ENCODE results near the gene LRFN3. TPM values are rescaled to one million over a fixed set of nuclear protein-coding genes. Genes with fewer than 3 reads are reported as not detected.

The LRFN3 gene
- polyA plus RNA-seq, 1 experiment: 0.69 TPM

- H3K4me3 ChIP-seq (ENCODE audit: low read depth, low read length): peak overlapping the region; percentile 74
- TF ChIP-seq CTCF (IDR thresholded peaks at IDR 0.05; ENCODE audit: low read depth, low read length): no peak
- H3K27ac ChIP-seq (ENCODE audit: low read depth, low read length): no peak overlapping the region
- H3K27me3 ChIP-seq (ENCODE audit: control insufficient read depth, insufficient read depth, low read length): no peaks in the 10 kb centered on the region
- no peak for DNase-seq (ENCODE audit: low read depth, low spot score)
- ChIA-PET POLR2A (interaction anchor here (0.6 kb wide), 1 partner anchor 737 kb away, joined by 3 read pairs; no protein-coding TSS in a partner anchor), CTCF (no interaction called here)
- no peaks in the 10 kb centered on the region; the same call in 1 of the 2 replicates for H3K9me3 ChIP-seq (ENCODE audit: control insufficient read depth, insufficient read depth, low read length)
These were observed 38.3 kb upstream of the LRFN3 start for GRCh38 chr19:35897706-35898451.

DNA sequence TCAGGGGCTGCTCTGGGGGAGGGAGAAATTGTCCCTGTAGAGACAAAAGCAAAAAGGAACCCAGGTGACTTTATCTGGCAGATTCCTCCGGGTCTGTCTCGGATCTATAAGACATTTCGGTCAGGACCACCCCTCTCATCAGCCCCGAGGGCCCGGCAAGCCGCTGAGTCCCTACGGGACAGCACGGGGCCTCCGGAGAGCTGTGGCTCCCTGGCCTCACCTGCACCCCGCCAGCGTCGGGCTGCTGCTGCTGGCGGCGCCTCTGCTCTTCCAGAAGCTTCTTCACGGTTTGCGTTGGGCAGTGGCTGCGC lies 37.7 kb upstream of the LRFN3 start:
- TF ChIP-seq CTCF (IDR thresholded peaks at IDR 0.05; ENCODE audit: low read depth, low read length): no peak
- ChIA-PET POLR2A (no interaction called here), CTCF (no interaction called here)
- Histone ChIP-seq H3K27ac (ENCODE audit: low read depth, low read length) (peak overlapping the region; percentile 21), H3K4me3 (ENCODE audit: low read depth, low read length) (peak overlapping the region; percentile 74), H3K27me3 (ENCODE audit: control insufficient read depth, insufficient read depth, low read length) (no peaks in the 10 kb centered on the region), H3K9me3 (ENCODE audit: control insufficient read depth, insufficient read depth, low read length) (no peaks in the 10 kb centered on the region; the same call in 1 of the 2 replicates)
- DNase-seq (ENCODE audit: low read depth, low spot score): no peak

DNA sequence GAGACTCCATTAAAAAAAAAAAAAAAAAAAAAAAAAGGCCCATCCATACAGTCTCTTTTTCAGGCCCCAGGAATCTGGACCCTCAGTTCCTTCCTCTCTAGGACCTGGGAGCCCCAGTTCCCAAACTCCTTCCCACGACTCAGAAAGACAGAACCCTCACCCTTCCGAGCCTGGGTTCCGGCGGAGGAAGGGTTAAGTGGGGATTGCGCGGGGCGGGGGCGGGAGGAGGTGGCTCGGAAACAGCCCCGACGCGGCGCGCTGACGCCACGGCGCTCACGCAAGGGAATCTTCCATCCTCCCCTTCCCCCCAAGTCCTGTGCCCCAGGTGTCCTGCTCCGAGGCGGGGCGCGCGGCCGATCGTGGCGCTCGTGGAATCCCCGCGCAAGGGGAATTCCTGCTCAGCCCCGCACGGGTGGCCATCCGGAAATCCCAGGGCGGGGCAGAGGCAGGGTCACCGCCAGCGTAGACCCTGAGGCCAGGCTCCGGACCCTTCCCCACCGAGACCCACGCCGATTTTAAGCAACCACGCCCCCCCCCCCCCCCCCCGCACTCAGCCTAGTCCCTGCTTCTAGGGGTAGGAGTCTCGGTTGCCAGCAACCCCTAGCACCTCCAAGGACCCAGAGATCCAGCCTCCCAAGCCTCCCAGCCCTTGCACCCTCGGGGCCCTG lies 36.5 kb upstream of the LRFN3 start:
- ChIA-PET POLR2A (no interaction called here), CTCF (interaction anchor here (1.4 kb wide), 1 partner anchor 31 kb away, joined by 4 read pairs; no protein-coding TSS in a partner anchor)
- Histone ChIP-seq H3K9me3 (ENCODE audit: control insufficient read depth, insufficient read depth, low read length) (no peaks in the 10 kb centered on the region; the same call in 1 of the 2 replicates), H3K4me3 (ENCODE audit: low read depth, low read length) (peak overlapping the region; percentile 74), H3K27me3 (ENCODE audit: control insufficient read depth, insufficient read depth, low read length) (no peaks in the 10 kb centered on the region), H3K27ac (ENCODE audit: low read depth, low read length) (peak overlapping the region; percentile 61)
- DNase-seq (ENCODE audit: low read depth, low spot score): no peak
- TF ChIP-seq CTCF (IDR thresholded peaks at IDR 0.05; ENCODE audit: low read depth, low read length): no peak

- peak overlapping the region; percentile 74 for H3K4me3 ChIP-seq (ENCODE audit: low read depth, low read length)
- H3K9me3 ChIP-seq (ENCODE audit: control insufficient read depth, insufficient read depth, low read length): no peaks in the 10 kb centered on the region; the same call in 1 of the 2 replicates
- peak overlapping the region; percentile 52 for H3K27ac ChIP-seq (ENCODE audit: low read depth, low read length)
- ChIA-PET POLR2A (interaction anchor here (1.3 kb wide), 1 partner anchor 30 kb away, joined by 4 read pairs; no protein-coding TSS in a partner anchor), CTCF (interaction anchor here (1.0 to 1.4 kb wide), 2 partner anchors 30 to 31 kb away, joined by 3 to 4 read pairs; no protein-coding TSS in a partner anchor)
- no peak for TF ChIP-seq CTCF (IDR thresholded peaks at IDR 0.05; ENCODE audit: low read depth, low read length)
- no peaks in the 10 kb centered on the region for H3K27me3 ChIP-seq (ENCODE audit: control insufficient read depth, insufficient read depth, low read length)
- no peak for DNase-seq (ENCODE audit: low read depth, low spot score)
These were observed 35.0 kb upstream of the LRFN3 start for GRCh38 chr19:35901055-35901644.

Data from AG04450 (cell line).